Measurements from ENCODE around the gene EFS.
"Not testable (repeated sequence)": the region's sequence is repeated elsewhere in the genome, so short reads cannot be mapped to it uniquely, and the experiment has no call there.

EFS gene

GRCh38 chr14:23356662-23357061, 8.3 kb downstream of the EFS start:
- no peak for DNase-seq

- no peak for DNase-seq
Observed at GRCh38 chr14:23355871-23356435, 9.0 kb downstream of the EFS start.

GRCh38 chr14:23354990-23355389, 10.0 kb downstream of the EFS start:
- DNase-seq, result no peak

- DNase-seq, result no peak
Observed at GRCh38 chr14:23353433-23353780, 11.6 kb downstream of the EFS start.

- DNase-seq, result peak; percentile 83
Observed at GRCh38 chr14:23352506-23353432, 12.2 kb downstream of the EFS start, which contains the start of gene SLC22A17. SLC22A17 (minus strand) TSS chr14:23352887.

- no peak for DNase-seq
Observed at GRCh38 chr14:23351681-23352505, 13.1 kb downstream of the EFS start.

- DNase-seq, result no peak
Observed at GRCh38 chr14:23349156-23349845, 15.7 kb downstream of the EFS start.

GRCh38 chr14:23348297-23348655, 16.7 kb downstream of the EFS start:
- no peak for DNase-seq

GRCh38 chr14:23347406-23348296, 17.3 kb downstream of the EFS start:
- no peak for DNase-seq

GRCh38 chr14:23346693-23347405, 18.1 kb downstream of the EFS start:
- no peak for DNase-seq

GRCh38 chr14:23345987-23346692, 18.8 kb downstream of the EFS start:
- DNase-seq, result no peak

GRCh38 chr14:23344481-23344880, 20.5 kb downstream of the EFS start:
- DNase-seq, result no peak

- no peak for DNase-seq
Observed at GRCh38 chr14:23339506-23340268, 25.3 kb downstream of the EFS start.

GRCh38 chr14:23335623-23336022, 29.3 kb downstream of the EFS start:
- no peak for DNase-seq

GRCh38 chr14:23327947-23328744, 36.8 kb downstream of the EFS start:
- DNase-seq, result peak; percentile 75

- peak; percentile 12 for DNase-seq
Observed at GRCh38 chr14:23326491-23327332, 38.3 kb downstream of the EFS start.

- not testable (repeated sequence) for DNase-seq
Observed at GRCh38 chr14:23325746-23326145, 39.2 kb downstream of the EFS start.

GRCh38 chr14:23324993-23325392, 40.0 kb downstream of the EFS start:
- DNase-seq, result no peak

Measured in NCI-H2171 treated with DMSO at 0.1 percent for 48 hours (cell line).